HG03342 (cell line): ENCODE data around the gene GOT1.

ENCODE experiments used
- ATAC-seq: cut with Tn5 transposase; IDR thresholded peaks from one replicate; pipeline ENCODE4 v1.9.1; 2021; ENCODE audit warnings: mild to moderate bottlenecking, moderate library complexity; ENCODE audit not compliant: unreplicated experiment

The GOT1 gene

GRCh38 chr10:99430451-99431189 lies at the start of gene GOT1:
Gene GOT1, minus strand, starts transcription at chr10:99430624. Its CDS starts 59 bp downstream, at chr10:99430565.
- peak; percentile 94 for ATAC-seq

- no peak for ATAC-seq
These were observed 39.9 kb upstream of the GOT1 start for GRCh38 chr10:99470327-99470726.

- ATAC-seq = no peak
These were observed 37.0 kb upstream of the GOT1 start for GRCh38 chr10:99467236-99467999.

DNA sequence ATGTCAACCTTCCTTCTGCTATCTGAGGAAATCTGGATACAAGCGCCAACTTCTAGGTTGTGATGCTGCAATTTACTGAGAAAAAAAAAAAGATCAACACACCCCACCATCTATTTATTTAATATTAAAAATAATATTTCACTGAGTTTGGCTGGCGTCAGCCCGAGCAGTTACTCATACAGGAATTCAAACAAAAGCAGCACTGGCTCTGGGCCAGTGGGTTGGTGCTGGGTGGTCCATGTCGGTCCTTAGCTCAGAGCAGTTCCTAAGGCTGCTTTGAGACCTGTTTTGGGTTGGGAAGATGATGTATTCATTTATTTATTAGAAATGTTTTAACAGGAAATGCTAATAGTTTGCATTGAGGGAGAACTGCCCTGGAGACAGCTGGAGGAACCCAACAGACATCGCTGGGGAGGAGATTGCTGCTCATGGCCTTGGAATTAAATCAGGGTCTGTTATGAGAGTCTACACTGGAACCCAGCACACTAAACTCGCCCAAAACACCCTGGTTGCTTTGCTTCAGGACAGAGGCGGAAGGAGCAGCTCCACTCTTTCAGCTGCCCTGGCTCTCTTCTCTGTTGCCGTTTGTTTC lies 36.3 kb upstream of the GOT1 start:
- no peak for ATAC-seq

DNA sequence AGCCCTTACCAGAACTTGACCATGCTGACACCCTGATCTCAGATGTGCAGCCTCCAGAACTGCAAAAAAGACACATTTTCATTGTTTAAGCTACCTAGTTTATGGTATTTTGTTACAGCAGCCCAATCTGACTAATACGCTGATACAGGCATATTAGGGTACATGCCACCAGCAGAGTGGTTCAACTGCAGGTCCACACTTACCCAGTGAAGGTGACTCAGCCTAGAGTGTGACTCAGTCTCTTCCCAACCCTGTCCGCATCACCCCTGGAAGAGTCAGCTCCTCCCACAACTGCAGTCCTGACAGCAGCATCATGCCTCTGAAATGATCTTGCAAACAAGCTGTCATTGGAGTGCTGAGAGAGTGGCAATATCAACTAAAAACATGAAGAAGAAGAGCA lies 30.8 kb upstream of the GOT1 start:
- no peak for ATAC-seq

GRCh38 chr10:99460070-99460469 lies 29.6 kb upstream of the GOT1 start:
- ATAC-seq = no peak

- no peak for ATAC-seq
These were observed 28.8 kb upstream of the GOT1 start for GRCh38 chr10:99459217-99459616.

- ATAC-seq = no peak
These were observed 27.4 kb upstream of the GOT1 start for GRCh38 chr10:99457813-99458212.

- ATAC-seq = no peak
These were observed 26.5 kb upstream of the GOT1 start for GRCh38 chr10:99456931-99457288.

GRCh38 chr10:99456207-99456930 lies 25.9 kb upstream of the GOT1 start:
- no peak for ATAC-seq

DNA sequence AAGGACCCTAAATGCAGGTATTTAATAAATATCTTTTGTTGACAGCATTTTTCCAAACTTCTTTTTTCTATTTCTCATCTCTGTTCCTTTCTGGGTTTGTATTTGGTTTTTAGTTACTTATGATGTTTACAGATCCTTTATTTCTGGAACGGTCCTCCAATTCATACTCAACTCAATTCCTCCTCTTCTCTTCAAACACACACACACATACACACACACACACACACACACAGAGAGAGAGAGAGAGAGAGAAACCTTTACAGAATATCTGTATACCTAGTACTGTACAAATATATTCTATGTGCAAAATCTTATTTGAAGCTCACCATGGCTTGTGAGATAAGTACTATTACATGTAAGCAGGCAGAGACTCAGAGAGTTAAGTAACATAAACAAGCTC lies 21.6 kb upstream of the GOT1 start:
- ATAC-seq = no peak

DNA sequence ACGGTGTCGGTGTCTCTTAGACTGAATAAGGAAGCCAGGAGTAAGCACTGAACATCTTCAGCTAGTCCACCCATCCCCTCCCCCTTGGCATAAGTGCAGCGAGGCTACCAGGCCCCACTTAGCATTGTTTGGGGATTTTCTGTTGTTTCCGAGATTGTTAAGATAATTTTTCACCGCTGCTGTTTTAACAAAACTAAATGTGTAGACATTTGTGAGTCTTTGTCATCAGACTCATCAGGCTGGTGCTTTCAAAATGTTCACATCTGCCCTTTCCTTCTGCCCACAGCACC lies 21.0 kb upstream of the GOT1 start:
- ATAC-seq = no peak

GRCh38 chr10:99450624-99451498 lies 20.4 kb upstream of the GOT1 start:
- no peak for ATAC-seq

DNA sequence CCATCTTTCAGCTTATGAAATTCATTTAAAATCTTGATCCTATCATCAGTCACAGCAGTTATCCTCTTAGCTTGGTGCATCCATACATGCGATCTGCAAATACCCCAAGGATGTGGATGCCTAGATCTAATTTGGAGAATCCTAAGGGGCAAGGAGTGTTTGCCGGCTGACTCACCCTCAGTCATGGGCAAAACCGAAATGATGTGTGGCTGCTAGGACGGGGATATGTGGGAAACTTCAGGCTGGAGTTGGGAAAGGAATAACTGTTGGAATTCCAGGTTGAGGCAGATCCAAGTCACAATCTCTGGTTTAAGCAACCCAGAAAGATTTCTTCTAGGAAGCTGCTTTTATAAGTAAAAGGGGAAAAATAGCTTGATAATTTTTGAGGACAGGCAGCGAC lies 19.7 kb upstream of the GOT1 start:
- no peak for ATAC-seq

DNA sequence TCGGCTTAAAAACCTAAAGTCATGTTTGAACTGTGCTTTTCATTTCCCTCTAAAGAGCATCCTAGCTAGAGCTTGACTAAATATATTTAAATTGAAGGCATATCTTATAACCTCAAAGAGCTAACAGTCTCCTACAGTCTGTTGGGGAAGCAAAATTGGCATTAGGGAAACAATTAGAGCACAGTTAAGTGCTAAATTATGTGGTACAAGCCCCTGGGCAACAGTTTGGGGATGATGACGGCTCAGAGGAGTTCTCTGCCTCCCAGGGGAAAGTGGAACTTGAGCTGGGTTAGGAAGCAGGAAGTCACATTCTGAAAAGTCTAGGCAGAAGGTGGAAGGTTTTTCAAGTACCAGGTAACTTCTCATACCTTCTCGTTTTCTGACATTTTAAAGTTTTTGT lies 18.6 kb upstream of the GOT1 start:
- ATAC-seq = no peak

GRCh38 chr10:99444383-99445045 lies 14.1 kb upstream of the GOT1 start:
- ATAC-seq = no peak

DNA sequence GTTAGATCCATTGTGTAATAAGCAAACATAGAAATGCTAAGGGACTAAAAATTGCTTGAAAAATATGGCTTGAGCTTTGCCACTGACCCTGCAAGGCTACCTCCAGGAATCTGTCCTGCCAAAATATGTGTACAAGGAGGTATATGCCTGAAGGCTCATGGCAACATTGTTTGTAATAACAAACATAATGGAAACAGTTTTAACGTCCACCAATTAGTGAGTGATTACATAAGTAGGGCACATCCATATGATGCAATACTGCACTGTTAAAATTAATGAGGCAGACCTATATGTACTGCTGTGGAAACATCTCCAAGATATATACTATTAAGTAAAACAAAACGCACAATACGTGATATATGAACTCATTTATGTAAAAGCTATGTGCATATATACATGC lies 13.1 kb upstream of the GOT1 start:
- ATAC-seq = no peak

DNA sequence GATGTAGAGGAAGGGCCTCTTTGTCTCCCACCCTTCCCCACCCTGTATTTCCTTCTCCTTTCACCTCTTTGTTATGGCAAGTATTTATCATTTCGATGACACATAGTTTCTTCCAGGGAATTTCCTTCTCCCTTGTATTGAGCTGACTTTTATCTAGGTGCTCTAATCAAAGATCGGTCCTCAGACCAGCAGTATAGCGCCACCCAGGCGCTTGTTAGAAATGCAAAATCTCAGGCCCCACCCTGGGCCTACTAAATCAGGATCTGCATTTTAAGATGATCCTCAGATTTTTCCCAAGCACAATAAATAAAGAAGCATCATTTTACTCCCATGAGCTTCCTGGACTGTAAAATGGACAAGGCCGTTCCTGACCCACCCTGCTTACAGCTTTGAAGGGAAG lies 12.0 kb upstream of the GOT1 start:
- no peak for ATAC-seq

DNA sequence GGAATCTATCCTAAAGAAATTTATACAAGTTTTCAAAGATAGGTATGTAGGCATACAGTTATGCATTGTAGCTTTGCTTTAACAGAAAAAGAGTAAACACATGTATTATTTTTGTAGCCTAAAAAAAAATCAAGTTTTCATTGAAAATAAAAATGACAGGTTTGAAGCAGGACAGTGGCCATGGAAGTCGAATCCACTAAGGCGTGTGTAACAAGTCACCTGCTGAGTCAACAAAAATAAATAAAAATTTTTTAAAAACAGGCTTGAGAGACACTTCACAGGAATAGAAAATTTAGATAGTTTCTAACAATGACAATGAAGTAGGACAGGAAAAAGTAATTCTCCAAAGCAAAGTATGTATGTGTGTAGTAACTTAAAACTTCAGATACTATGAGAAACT lies 8.5 kb upstream of the GOT1 start:
- ATAC-seq = no peak

DNA sequence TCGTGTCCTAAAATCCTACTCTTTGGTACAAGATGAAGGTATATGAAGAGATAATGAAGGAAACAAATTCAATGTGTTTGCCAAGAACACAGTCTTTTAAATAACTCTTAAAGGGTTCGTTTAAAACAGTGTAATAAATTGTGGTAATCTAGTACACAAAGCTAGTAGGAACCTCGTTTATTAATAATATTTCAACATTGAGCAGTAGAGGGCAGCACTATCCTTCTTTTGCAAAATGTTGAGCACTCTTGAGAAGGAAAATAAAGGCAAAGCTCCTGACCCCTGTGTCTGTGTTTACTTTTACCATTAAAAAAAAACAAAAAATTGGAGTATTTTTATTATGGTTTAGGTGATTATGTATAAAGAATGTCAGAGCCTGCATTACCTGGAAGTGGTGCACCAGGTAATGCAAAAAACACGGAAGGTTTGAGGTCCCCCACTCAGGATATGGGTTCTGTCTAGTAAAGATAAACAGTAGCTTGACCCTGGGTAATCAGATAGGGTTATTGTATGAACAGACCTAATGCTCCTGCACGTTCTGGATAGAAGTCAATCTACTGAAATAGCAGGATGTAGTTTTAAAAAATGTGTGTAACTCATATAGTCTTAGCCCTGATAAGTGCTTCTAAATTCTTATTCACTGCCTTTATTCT lies 5.7 kb upstream of the GOT1 start:
- peak; percentile 61 for ATAC-seq
